Fibroblast of skin of scalp (primary cell): ENCODE data around the gene RCE1.
A peak's percentile ranks its signal among the peaks of the same experiment; 100 is the strongest.

Experiments used
- DNase-seq: peaks from one replicate; pipeline ENCODE4 v3.0.0-alpha.2; 2013

Gene RCE1

DNA sequence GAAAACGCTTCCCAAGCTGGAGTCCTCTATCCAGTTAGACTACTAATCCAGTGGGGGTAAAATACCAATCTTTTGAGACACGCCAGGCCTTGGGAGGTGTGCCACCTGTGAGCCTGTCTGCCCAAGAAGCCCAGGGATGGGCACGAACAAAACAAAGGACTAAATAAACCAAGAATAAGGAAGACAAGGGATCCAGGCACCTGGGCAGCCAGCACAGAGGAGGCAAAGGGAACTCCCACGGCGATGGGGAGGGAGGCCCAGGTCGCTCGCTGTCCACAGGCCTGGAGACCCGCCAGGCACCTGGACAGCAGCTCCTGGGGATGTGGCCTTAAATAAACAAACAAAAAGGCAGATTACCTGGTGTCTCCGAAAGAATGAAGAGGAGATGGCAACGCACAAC lies 45.0 kb downstream of the RCE1 start:
- no peak for DNase-seq

- DNase-seq, result no peak
These were observed 46.7 kb downstream of the RCE1 start for GRCh38 chr11:66889960-66890359.

- DNase-seq, result peak; percentile 84
These were observed 48.8 kb downstream of the RCE1 start for GRCh38 chr11:66891851-66892660.

GRCh38 chr11:66892911-66893310 lies 49.7 kb downstream of the RCE1 start:
- no peak for DNase-seq

- no peak for DNase-seq
These were observed 50.9 kb downstream of the RCE1 start for GRCh38 chr11:66894141-66894540.
